H1 (cell line): ENCODE measurements around the gene LNX2. TPM values are rescaled to one million over a fixed set of nuclear protein-coding genes. Genes with fewer than 3 reads are reported as not detected.

Source experiments
- CTCF ChIA-PET: fragments of 300-600 bp; sonication (Branson Sonifier 250); formaldehyde crosslinking; loops from one replicate; lab custom pipeline; 2021; ENCODE audit not compliant: partially characterized antibody; lab: Charles Lee
- POLR2A ChIA-PET: fragments of 300-600 bp; sonication (Branson Sonifier 250); formaldehyde crosslinking; loops from one replicate; lab custom pipeline; 2021; ENCODE audit warnings: inconsistent platforms; ENCODE audit not compliant: partially characterized antibody; lab: Charles Lee
- DNase-seq, 2 experiments: peaks; one replicate each; pipeline versions ENCODE4 v3.0.0 to v3.0.0-alpha.2; 2010 to 2022; ENCODE audit warnings: low spot score in 2 of 2, low read depth in 1 of 2, mixed read lengths in 1 of 2
- FAIRE-seq: peaks from 2 replicates; lab custom pipeline; 2011; peaks lifted over from hg19 to GRCh38; lab: Jason Lieb, UNC
- H2AFZ ChIP-seq: 2 replicates; pipeline ENCODE4 v1.8.1; 2012; ENCODE audit warnings: low read length, inconsistent platforms
- H2AK5ac ChIP-seq: 2 replicates; pipeline ENCODE4 v1.6.1; 2013; ENCODE audit warnings: low read depth, low read length
- H2BK120ac ChIP-seq: replicated peaks from 2 replicates; pipeline ENCODE3; 2013; ENCODE audit warnings: low read depth, low read length, inconsistent platforms
- H2BK12ac ChIP-seq: 2 replicates; pipeline ENCODE4 v1.6.1; 2013; ENCODE audit warnings: low read depth, low read length
- H2BK15ac ChIP-seq: 2 replicates; pipeline ENCODE4 v1.6.1; 2013; ENCODE audit warnings: low read length
- H2BK20ac ChIP-seq: 2 replicates; pipeline ENCODE4 v1.6.1; 2013; ENCODE audit warnings: low read length
- H2BK5ac ChIP-seq: 2 replicates; pipeline ENCODE4 v1.6.1; 2013; ENCODE audit warnings: low read depth, low read length
- H3K14ac ChIP-seq: 2 replicates; pipeline ENCODE4 v1.6.1; 2013; ENCODE audit warnings: inconsistent platforms; ENCODE audit not compliant: insufficient read length
- H3K18ac ChIP-seq: 2 replicates; pipeline ENCODE4 v1.6.1; 2013; ENCODE audit warnings: low read length; ENCODE audit errors: extremely low read depth
- H3K23ac ChIP-seq: 2 replicates; pipeline ENCODE4 v1.6.1; 2013; ENCODE audit warnings: inconsistent platforms; ENCODE audit not compliant: insufficient read length
- H3K23me2 ChIP-seq: 2 replicates; pipeline ENCODE4 v1.6.1; 2013; ENCODE audit warnings: low read depth, low read length
- H3K27ac ChIP-seq: 2 replicates; pipeline ENCODE4 v1.6.1; 2011; ENCODE audit warnings: low read depth, low read length, inconsistent platforms
- H3K27me3 ChIP-seq, 4 experiments: replicated peaks in 1 of 4; 1 replicate in 1 of 4; 2 replicates in 3 of 4; pipeline versions ENCODE4 v1.6.1 to v1.8.1; 2011 to 2013; ENCODE audit warnings: low read length in 3 of 4, mild to moderate bottlenecking in 3 of 4, inconsistent platforms in 2 of 4, mixed read lengths in 2 of 4, moderate library complexity in 1 of 4; ENCODE audit not compliant: control insufficient read depth in 3 of 4, insufficient read depth in 3 of 4; ENCODE audit errors: extremely low read depth in 1 of 4
- H3K36me3 ChIP-seq, 4 experiments: 2 replicates each; pipeline versions ENCODE4 v1.6.1 to v1.8.1; 2011 to 2013; ENCODE audit warnings: mild to moderate bottlenecking in 4 of 4, low read length in 3 of 4, moderate library complexity in 2 of 4, control low read depth in 1 of 4, inconsistent platforms in 1 of 4; ENCODE audit not compliant: insufficient read depth in 4 of 4, control insufficient read depth in 2 of 4
- H3K4ac ChIP-seq: replicated peaks from 2 replicates; pipeline ENCODE3; 2013; ENCODE audit warnings: low read length, low read depth, mixed read lengths, inconsistent platforms; ENCODE audit not compliant: insufficient read length
- H3K4me1 ChIP-seq, 4 experiments: replicated peaks in 1 of 4; 1 replicate in 1 of 4; 2 replicates in 3 of 4; pipeline versions ENCODE4 v1.6.1 to v1.8.1; 2011 to 2013; ENCODE audit warnings: low read length in 3 of 4, inconsistent platforms in 2 of 4, mixed read lengths in 1 of 4; ENCODE audit not compliant: insufficient read depth in 4 of 4, control insufficient read depth in 3 of 4
- H3K4me2 ChIP-seq, 2 experiments: 2 replicates each; pipeline versions ENCODE4 v1.6.1 to v1.8.1; 2011 to 2013; ENCODE audit warnings: low read depth in 2 of 2, low read length in 2 of 2, control low read depth in 1 of 2, inconsistent platforms in 1 of 2, mild to moderate bottlenecking in 1 of 2; ENCODE audit not compliant: insufficient read depth in 1 of 2
- H3K4me3 ChIP-seq, 4 experiments: fragments of 200-600, 300-600 bp in 1 of 4; sonication (generic), shearing (Covaris generic), sonication (Bioruptor Twin) in 1 of 4; 2 replicates each; pipeline versions ENCODE4 v1.5.1 to v1.8.1; 2011 to 2016; ENCODE audit warnings: low read length in 4 of 4, low read depth in 3 of 4, control low read depth in 2 of 4, inconsistent platforms in 2 of 4, mild to moderate bottlenecking in 2 of 4, mixed read lengths in 1 of 4, moderate library complexity in 1 of 4; ENCODE audit not compliant: insufficient read depth in 2 of 4; ENCODE audit errors: extremely low read depth in 1 of 4
- H3K56ac ChIP-seq: replicated peaks from 2 replicates; pipeline ENCODE3; 2013; ENCODE audit warnings: low read depth, mild to moderate bottlenecking, mixed read lengths, low read length, inconsistent platforms; ENCODE audit not compliant: insufficient read length
- H3K79me1 ChIP-seq: 2 replicates; pipeline ENCODE4 v1.6.1; 2013; ENCODE audit warnings: low read depth, low read length, control low read depth
- H3K79me2 ChIP-seq, 2 experiments: 2 replicates each; pipeline versions ENCODE4 v1.6.1 to v1.8.1; 2012 to 2013; ENCODE audit warnings: low read length in 2 of 2, mild to moderate bottlenecking in 2 of 2, inconsistent platforms in 1 of 2; ENCODE audit not compliant: insufficient read depth in 2 of 2, control insufficient read depth in 1 of 2
- H3K9ac ChIP-seq, 4 experiments: replicated peaks in 1 of 4; 1 replicate in 1 of 4; 2 replicates in 3 of 4; pipeline versions ENCODE4 v1.6.1 to v1.8.1; 2011 to 2013; ENCODE audit warnings: low read depth in 3 of 4, low read length in 3 of 4, control low read depth in 2 of 4, mild to moderate bottlenecking in 2 of 4, moderate library complexity in 2 of 4, inconsistent platforms in 1 of 4; ENCODE audit errors: extremely low read depth in 1 of 4
- H3K9me3 ChIP-seq, 2 experiments: 2 replicates each; pipeline versions ENCODE4 v1.6.1 to v1.8.1; 2012 to 2013; ENCODE audit warnings: mild to moderate bottlenecking in 2 of 2, moderate library complexity in 2 of 2, control low read depth in 1 of 2, inconsistent platforms in 1 of 2, low read depth in 1 of 2, low read length in 1 of 2, mixed read lengths in 1 of 2; ENCODE audit not compliant: insufficient read depth in 2 of 2
- H4K20me1 ChIP-seq, 2 experiments: replicated peaks in 1 of 2; 2 replicates each; pipeline versions ENCODE3 to v1.8.1; 2011 to 2013; ENCODE audit warnings: inconsistent platforms in 2 of 2, low read length in 2 of 2, mild to moderate bottlenecking in 1 of 2; ENCODE audit not compliant: insufficient read depth in 2 of 2, control insufficient read depth in 1 of 2
- H4K5ac ChIP-seq: 2 replicates; pipeline ENCODE4 v1.6.1; 2013; ENCODE audit warnings: low read length, low read depth, mixed read lengths, inconsistent platforms; ENCODE audit not compliant: insufficient read length
- H4K8ac ChIP-seq: 2 replicates; pipeline ENCODE4 v1.8.0; 2013; ENCODE audit warnings: mild to moderate bottlenecking, moderate library complexity, low read length, inconsistent platforms; ENCODE audit not compliant: insufficient read depth; ENCODE audit errors: extremely low read depth
- H4K91ac ChIP-seq: replicated peaks from 2 replicates; pipeline ENCODE3; 2013; ENCODE audit warnings: low read length, mixed read lengths, inconsistent platforms; ENCODE audit not compliant: insufficient read length
- NANOG ChIP-seq: IDR thresholded peaks from 2 replicates; pipeline ENCODE4 v1.6.1; 2011; ENCODE audit warnings: low read length, low read depth, mild to moderate bottlenecking, inconsistent platforms; ENCODE audit not compliant: insufficient read depth, poor library complexity, severe bottlenecking
- POLR2A ChIP-seq, 2 experiments: IDR thresholded peaks; 1 replicate in 1 of 2; 2 replicates in 1 of 2; pipeline ENCODE4 v1.6.1; 2011; ENCODE audit warnings: low read depth in 2 of 2, low read length in 2 of 2, mild to moderate bottlenecking in 2 of 2; ENCODE audit errors: control extremely low read depth in 1 of 2
- TAF7 ChIP-seq: optimal IDR thresholded peaks from 2 replicates; pipeline ENCODE3; 2011; ENCODE audit warnings: low read depth, mild to moderate bottlenecking, inconsistent platforms, low read length, moderate library complexity, borderline replicate concordance
- WGBS, 2 experiments: shearing (Covaris generic) in 1 of 2; methylation state at CpG; one replicate each; pipeline versions ENCODE4 v1.1.6 to v1.1.7; 2013 to 2015; ENCODE audit warnings: low lambda C conversion rate in 2 of 2, mixed read lengths in 2 of 2, inconsistent platforms in 1 of 2, low coverage in 1 of 2, missing lambda C conversion rate in 1 of 2; ENCODE audit not compliant: insufficient replicate concordance in 2 of 2, insufficient coverage in 1 of 2, insufficient read length in 1 of 2; ENCODE audit errors: extremely low coverage in 1 of 2, missing lambda C conversion rate in 1 of 2; 5-methylcytosine and 5-hydroxymethylcytosine counted together
- polyA plus RNA-seq, 7 experiments: library from polyadenylated mRNA; depleted of rRNA in 3 of 7; stranded (reverse) in 5 of 7; unstranded in 2 of 7; fragments of >200 nt in 5 of 7; fragments of 200-250 nt in 2 of 7; gene quantifications; 1 replicate in 5 of 7; 2 replicates in 1 of 7; 4 replicates in 1 of 7; pipeline versions ENCODE4 v1.2.1 to v1.2.3, GENCODE V29; 2011 to 2013; ENCODE audit warnings: missing spikeins in 2 of 7, mixed read lengths in 2 of 7
- total RNA-seq: library from RNA; stranded (reverse); fragmentation: NEBNext Ultra II Directional; extraction: Animal tissue kit (Norgen Biotek cat#: 25700); gene quantifications from 2 replicates; pipeline ENCODE4 v1.2.1, GENCODE V29; 2021

The LNX2 gene
- total and polyA plus RNA-seq, 2 of the 8 experiments (the other 6 are each of a cell fraction or from before 2014, with no cell fraction given): 6.4 to 13.9 TPM

DNA sequence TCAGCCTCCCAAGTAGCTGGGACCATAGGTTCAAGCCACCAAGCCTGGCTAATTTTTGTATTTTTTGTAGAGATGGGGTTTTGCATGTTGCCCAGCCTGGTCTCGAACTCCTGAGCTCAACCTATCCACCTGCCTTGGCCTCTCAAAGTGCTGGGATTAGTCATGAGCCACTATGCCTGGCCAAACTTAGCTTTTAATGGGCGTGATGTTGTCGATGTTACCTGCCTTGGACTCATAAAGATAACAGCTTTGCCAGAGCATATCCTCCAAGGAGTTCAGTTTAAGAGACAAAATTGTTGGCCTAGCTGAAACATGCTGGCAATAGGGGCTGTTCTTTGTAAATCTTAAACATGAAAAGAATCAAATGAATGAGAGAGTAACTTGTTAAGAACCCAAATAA, 14.5 kb upstream of the LNX2 start:
- H3K4me2 ChIP-seq: no peak overlapping the region
- H4K20me1 ChIP-seq: peaks cover 6 to 12% of the 10 kb centered on the region in 2 experiments
- H3K79me2 ChIP-seq: peaks cover 0 to 66% of the 10 kb centered on the region in 2 experiments; a peak in 3 of 4 replicates

More for the DNA sequence above, 14.5 kb upstream of the LNX2 start:
- Histone ChIP-seq H3K27ac (no peak overlapping the region), H3K4ac (no peak overlapping the region), H2AK5ac (no peak overlapping the region), H3K9me3 (no peaks in the 10 kb centered on the region), H2AFZ (no peak overlapping the region), H3K79me1 (peaks cover 9% of the 10 kb centered on the region), H3K27me3 (no peaks in the 10 kb centered on the region), H4K5ac (no peak overlapping the region), H3K4me3 (no peak overlapping the region), H2BK15ac (no peak overlapping the region), H3K23me2 (no peaks in the 10 kb centered on the region), H3K23ac (no peak overlapping the region), H2BK12ac (no peak overlapping the region), H4K8ac (no peak overlapping the region), H3K18ac (no peak overlapping the region), H3K36me3 (peaks cover 3 to 15% (median 4%) of the 10 kb centered on the region in 4 experiments; a peak in 6 of 8 replicates), H3K14ac (no peak overlapping the region), H2BK20ac (no peak overlapping the region), H3K56ac (no peak overlapping the region), H2BK5ac (no peak overlapping the region), H3K9ac (no peak overlapping the region), H4K91ac (no peak overlapping the region), H2BK120ac (no peak overlapping the region), H3K4me1 (no peaks in the 10 kb centered on the region)
- POLR2A ChIA-PET: interaction anchor here (1.3 to 6.5 kb wide), 3 partner anchors 10 to 15 kb away, joined by 3 to 26 read pairs (median 4); partner anchors contain the start of gene LNX2
- CTCF ChIA-PET: interaction anchor here (1.0 to 1.6 kb wide), 3 partner anchors 12 to 184 kb away, joined by 3 to 7 read pairs (median 3); no protein-coding TSS in a partner anchor
- no peak for DNase-seq
- no peak for FAIRE-seq
- 95% methylated on average over 3 of the region's 3 CpGs; no CpG with 5 or more reads in 1 of the 2 experiments for WGBS, 2 experiments
- TF ChIP-seq TAF7 (no peak), POLR2A (IDR thresholded peaks at IDR 0.05; ENCODE audit: control extremely low read depth in 1 of 2, low read depth in 2 of 2, low read length in 2 of 2) (no peak), NANOG (no peak)
